HepG2 (cell line): ENCODE results near the gene XPO5. TPM values are rescaled to one million over a fixed set of nuclear protein-coding genes. Genes with fewer than 3 reads are reported as not detected.

Experiments used
- AHR ChIP-seq: IDR thresholded peaks from 2 replicates; pipeline ENCODE4 v1.6.1; 2018; ENCODE audit warnings: missing genetic modification reagents, missing compliant biosample characterization
- ARNTL ChIP-seq: sonication (generic); formaldehyde crosslinking; IDR thresholded peaks from 2 replicates; pipeline ENCODE4 v1.4.0; 2020; ENCODE audit warnings: mild to moderate bottlenecking, missing genetic modification reagents
- ASH2L ChIP-seq: fragments of 300-600, 200-600 bp; sonication (generic); IDR thresholded peaks from 2 replicates; pipeline ENCODE4 v1.7.0; 2017; ENCODE audit warnings: low read depth, mild to moderate bottlenecking, moderate library complexity, mixed read lengths, low read length; ENCODE audit not compliant: insufficient read length
- CBX5 ChIP-seq: sonication (generic); formaldehyde crosslinking; IDR thresholded peaks from 2 replicates; pipeline ENCODE4 v1.4.0; 2020; ENCODE audit warnings: missing genetic modification reagents, borderline replicate concordance
- DRAP1 ChIP-seq: IDR thresholded peaks from 2 replicates; pipeline ENCODE4 v1.6.1; 2016; ENCODE audit warnings: missing genetic modification reagents, missing compliant biosample characterization
- FOXP4 ChIP-seq: sonication (generic); formaldehyde crosslinking; IDR thresholded peaks from 2 replicates; pipeline ENCODE4 v1.4.0; 2020; ENCODE audit warnings: missing genetic modification reagents
- HMG20A ChIP-seq: IDR thresholded peaks from 2 replicates; pipeline ENCODE4 v1.6.1; 2016; ENCODE audit warnings: borderline replicate concordance
- KAT8 ChIP-seq: IDR thresholded peaks from 2 replicates; pipeline ENCODE4 v1.6.1; 2016; ENCODE audit warnings: missing genetic modification reagents, missing compliant biosample characterization
- KDM5A ChIP-seq: fragments of 200-600 bp; sonication (generic); IDR thresholded peaks from 2 replicates; pipeline ENCODE4 v1.7.0; 2018; ENCODE audit warnings: antibody characterized with exemption, mild to moderate bottlenecking, low read length, borderline replicate concordance
- PATZ1 ChIP-seq: sonication (generic); formaldehyde crosslinking; IDR thresholded peaks from 2 replicates; pipeline ENCODE4 v1.4.0; 2020; ENCODE audit warnings: missing genetic modification reagents
- PHF8 ChIP-seq: sonication (generic); formaldehyde crosslinking; IDR thresholded peaks from 2 replicates; pipeline ENCODE4 v1.5.0; 2020; ENCODE audit warnings: missing genetic modification reagents
- PREB ChIP-seq: sonication (generic); formaldehyde crosslinking; IDR thresholded peaks from 2 replicates; pipeline ENCODE4 v1.4.0; 2020; ENCODE audit warnings: missing genetic modification reagents
- REL ChIP-seq: sonication (generic); formaldehyde crosslinking; conservative IDR thresholded peaks from 2 replicates; pipeline ENCODE4 v1.8.0; 2022; ENCODE audit warnings: mild to moderate bottlenecking, missing genetic modification reagents, moderate library complexity
- SRF ChIP-seq: IDR thresholded peaks from 2 replicates; pipeline ENCODE4 v1.6.1; 2011; ENCODE audit warnings: mild to moderate bottlenecking, low read depth, low read length, moderate library complexity
- TEAD3 ChIP-seq: optimal IDR thresholded peaks from 2 replicates; pipeline ENCODE3; 2016; ENCODE audit warnings: borderline replicate concordance
- ZFP37 ChIP-seq: sonication (generic); formaldehyde crosslinking; IDR thresholded peaks from 2 replicates; pipeline ENCODE4 v1.4.0; 2020; ENCODE audit warnings: missing genetic modification reagents, borderline replicate concordance
- ZNF12 ChIP-seq: sonication (generic); formaldehyde crosslinking; IDR thresholded peaks from 2 replicates; pipeline ENCODE4 v1.5.0; 2020; ENCODE audit warnings: missing genetic modification reagents
- ZNF138 ChIP-seq: sonication (generic); formaldehyde crosslinking; IDR thresholded peaks from 2 replicates; pipeline ENCODE4 v1.5.0; 2020; ENCODE audit warnings: mild to moderate bottlenecking, low read depth, missing genetic modification reagents
- ZNF225 ChIP-seq: sonication (generic); formaldehyde crosslinking; IDR thresholded peaks from 2 replicates; pipeline ENCODE4 v1.4.0; 2020; ENCODE audit warnings: mild to moderate bottlenecking, missing genetic modification reagents
- ZNF235 ChIP-seq: sonication (generic); formaldehyde crosslinking; IDR thresholded peaks from 2 replicates; pipeline ENCODE4 v1.8.1; 2023; ENCODE audit warnings: mild to moderate bottlenecking, missing genetic modification reagents, borderline replicate concordance
- ZNF260 ChIP-seq: sonication (generic); formaldehyde crosslinking; IDR thresholded peaks from 2 replicates; pipeline ENCODE4 v1.4.0; 2020; ENCODE audit warnings: missing genetic modification reagents, low read depth, mild to moderate bottlenecking, borderline replicate concordance
- ZNF501 ChIP-seq: sonication (generic); formaldehyde crosslinking; IDR thresholded peaks from 2 replicates; pipeline ENCODE4 v1.5.1; 2020; ENCODE audit warnings: mild to moderate bottlenecking, moderate library complexity, missing genetic modification reagents
- ZNF598 ChIP-seq: sonication (generic); formaldehyde crosslinking; IDR thresholded peaks from 2 replicates; pipeline ENCODE4 v1.5.1; 2020; ENCODE audit warnings: mild to moderate bottlenecking, missing genetic modification reagents, borderline replicate concordance
- ZNF790 ChIP-seq: sonication (generic); formaldehyde crosslinking; IDR thresholded peaks from 2 replicates; pipeline ENCODE4 v1.8.0; 2022; ENCODE audit warnings: missing genetic modification reagents, mild to moderate bottlenecking, borderline replicate concordance
- ZSCAN12 ChIP-seq: sonication (generic); formaldehyde crosslinking; IDR thresholded peaks from 2 replicates; pipeline ENCODE4 v1.9.0; 2021; ENCODE audit warnings: mild to moderate bottlenecking, missing genetic modification reagents
- polyA plus RNA-seq, 8 experiments: library from polyadenylated mRNA; depleted of rRNA in 3 of 8; stranded (reverse) in 7 of 8; unstranded in 1 of 8; fragments of >200 nt; fragmentation: Illumina TruSeq in 4 of 8; extraction: Trizol in 4 of 8; gene quantifications; 2 replicates each; pipeline versions ENCODE4 v1.2.1 to v1.2.3, GENCODE V29; 2011 to 2016; ENCODE audit warnings: low read depth in 4 of 8, missing spikeins in 1 of 8, mixed read lengths in 1 of 8; ENCODE audit not compliant: insufficient read depth in 1 of 8
- total RNA-seq, 5 experiments: library from RNA; depleted of rRNA; stranded (reverse); fragments of >200 nt; fragmentation: Illumina TruSeq; extraction: Trizol; gene quantifications; 2 replicates each; pipeline ENCODE4 v1.2.3, GENCODE V29; 2016; ENCODE audit warnings: low read depth in 1 of 5

XPO5 gene
- total and polyA plus RNA-seq, 2 of the 13 experiments (the other 11 are each of a cell fraction or from before 2014, with no cell fraction given): 52.2 to 68.0 TPM

- peak; percentile 95 for TF ChIP-seq ZNF790
- TF ChIP-seq ZNF12 (CRISPR knock-in tag): peak; percentile 50; the same call in 1 of the 2 replicates
- TF ChIP-seq KDM5A: peak; percentile 50; the same call in 1 of the 2 replicates
- peak; percentile 87 for TF ChIP-seq ARNTL (CRISPR knock-in tag)
- 0 out of 2 replicates have a peak, but pooled peaks have one; percentile 8 for TF ChIP-seq HMG20A (CRISPR knock-in tag)
- peak; percentile 91 for TF ChIP-seq DRAP1 (CRISPR knock-in tag)
- TF ChIP-seq KAT8 (CRISPR knock-in tag): peak; percentile 73
- TF ChIP-seq PATZ1 (CRISPR knock-in tag): peak; percentile 73
- no peak for TF ChIP-seq SRF
- peak; percentile 92 for TF ChIP-seq ASH2L
- TF ChIP-seq ZNF260: no peak
- peak; percentile 20; the same call in 1 of the 2 replicates for TF ChIP-seq FOXP4
- TF ChIP-seq ZNF235 (CRISPR knock-in tag): peak; percentile 93; the same call in 1 of the 2 replicates
- TF ChIP-seq ZFP37: peak; percentile 77; the same call in 1 of the 2 replicates
- TF ChIP-seq ZNF501 (CRISPR knock-in tag): peak; percentile 96; the same call in 1 of the 2 replicates
- TF ChIP-seq TEAD3 (CRISPR knock-in tag): peak; percentile 64
- TF ChIP-seq ZSCAN12 (CRISPR knock-in tag): 0 out of 2 replicates have a peak, but pooled peaks have one; percentile 78
- TF ChIP-seq PREB: 0 out of 2 replicates have a peak, but pooled peaks have one; percentile 20
- TF ChIP-seq REL (CRISPR knock-in tag): peak; percentile 3
- TF ChIP-seq ZNF225: no peak; the same call in 1 of the 2 replicates
- TF ChIP-seq AHR (CRISPR knock-in tag): peak; percentile 79; the same call in 1 of the 2 replicates
- peak; percentile 98 for TF ChIP-seq PHF8
- TF ChIP-seq CBX5 (CRISPR knock-in tag): peak; percentile 17; the same call in 1 of the 2 replicates
- TF ChIP-seq ZNF138: peak; percentile 97
- peak; percentile 33; the same call in 1 of the 2 replicates for TF ChIP-seq ZNF598
Observed at GRCh38 chr6:43575772-43576551, at the start of gene XPO5, which contains the start of gene POLH (continued).
